ENCODE measurements around the gene HNRNPU. TPM values are rescaled to one million over a fixed set of nuclear protein-coding genes. Genes with fewer than 3 reads are reported as not detected.

Gene HNRNPU
- polyA plus RNA-seq, 2 of the 4 experiments (the other 2 are of a cell fraction): 449 to 529 TPM

DNA sequence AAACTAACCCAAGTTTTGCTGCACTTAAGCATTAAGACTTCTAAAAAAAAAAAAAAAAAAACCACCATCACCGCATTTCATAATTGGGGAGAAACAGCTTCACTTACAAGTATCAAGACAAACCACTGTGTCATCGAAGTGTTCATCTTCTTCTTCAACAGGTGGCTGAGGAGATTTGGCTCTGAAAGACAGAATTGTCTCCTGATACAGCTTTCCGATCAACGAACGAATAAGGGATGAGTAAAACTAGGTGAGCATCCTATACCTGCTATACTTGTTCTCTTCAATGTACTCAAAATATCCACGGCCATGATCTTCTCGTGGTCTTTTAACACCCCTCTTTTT, 2.0 kb downstream of the HNRNPU start:
- TF ChIP-seq RFX5 (IDR thresholded peaks at IDR 0.05) (no peak), ESRRA (IDR thresholded peaks at IDR 0.05; ENCODE audit: borderline replicate concordance, low read length) (no peak), ZFP36 (IDR thresholded peaks at IDR 0.05; ENCODE audit: borderline replicate concordance, partially characterized antibody) (no peak), CBX8 (IDR thresholded peaks at IDR 0.05) (no peak), USF2 (IDR thresholded peaks at IDR 0.05) (no peak), PBX3 (IDR thresholded peaks at IDR 0.05) (no peak), KDM1A (IDR thresholded peaks at IDR 0.05; ENCODE audit: low read depth) (no peak), ATOH8 (CRISPR knock-in tag; IDR thresholded peaks at IDR 0.05; ENCODE audit: low read depth) (no peak), HOXA7 (CRISPR knock-in tag; IDR thresholded peaks at IDR 0.05) (no peak), RCOR1 (IDR thresholded peaks at IDR 0.05; ENCODE audit: low read depth, low read length) (no peak)
- TF ChIP-seq, protein P1, sequence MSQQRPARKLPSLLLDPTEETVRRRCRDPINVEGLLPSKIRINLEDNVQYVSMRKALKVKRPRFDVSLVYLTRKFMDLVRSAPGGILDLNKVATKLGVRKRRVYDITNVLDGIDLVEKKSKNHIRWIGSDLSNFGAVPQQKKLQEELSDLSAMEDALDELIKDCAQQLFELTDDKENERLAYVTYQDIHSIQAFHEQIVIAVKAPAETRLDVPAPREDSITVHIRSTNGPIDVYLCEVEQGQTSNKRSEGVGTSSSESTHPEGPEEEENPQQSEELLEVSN (IDR thresholded peaks at IDR 0.05; ENCODE audit: borderline replicate concordance, low read depth): no peak
- Histone ChIP-seq H3K9me3 (no peaks in the 10 kb centered on the region), H3K4me2 (peak overlapping the region; percentile 88), H3K4me3 (peak overlapping the region; percentile 100), H3K27ac (peak overlapping the region; percentile 96 to 100), H3K4me1 (peaks cover 58% of the 10 kb centered on the region)
- CTCF ChIA-PET: interaction anchor here (1.0 to 3.9 kb wide), 7 partner anchors 13 to 180 kb away, joined by 3 to 28 read pairs (median 4); partner anchors contain the start of gene COX20
- POLR2A ChIA-PET: interaction anchor here (1.1 to 5.5 kb wide), 4 partner anchors 28 to 112 kb away, joined by 3 to 102 read pairs (median 48); partner anchors contain the start of gene COX20
- under 1% methylated on average over 7 of the region's 7 CpGs for WGBS (ENCODE audit: missing lambda C conversion rate)
- ATAC-seq (no peak), FAIRE-seq (no peak), DNase-seq (ENCODE audit: low read depth in 1 of 2, low spot score in 1 of 2) (peak in 1 of 2 experiments; percentile 38)

DNA sequence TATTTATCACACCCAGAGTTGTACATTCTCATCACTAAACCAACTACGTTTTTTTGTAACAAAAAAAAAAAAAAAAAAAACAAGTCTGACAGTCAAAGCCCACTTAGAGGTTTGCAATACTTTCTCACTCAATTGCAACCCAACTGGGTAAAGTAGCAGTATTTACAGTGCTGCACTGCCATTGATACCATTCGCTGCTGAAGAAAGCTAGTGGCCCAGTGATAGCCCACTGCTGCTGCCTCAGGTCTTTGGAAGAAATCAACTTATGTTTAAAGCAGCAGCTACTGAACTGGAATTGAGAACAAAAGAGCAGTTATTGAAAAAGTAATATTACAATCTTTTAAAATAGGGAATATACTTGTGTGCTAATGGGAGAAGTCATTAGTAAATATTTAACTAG, 2.7 kb downstream of the HNRNPU start:
- ChIA-PET POLR2A (interaction anchor here (0.7 to 5.5 kb wide), 4 partner anchors 27 to 108 kb away, joined by 6 to 102 read pairs (median 48); partner anchors contain the start of gene COX20), CTCF (interaction anchor here (0.6 to 3.9 kb wide), 9 partner anchors 10 to 258 kb away, joined by 3 to 28 read pairs (median 3); partner anchors contain the start of gene COX20)
- no peaks in the 10 kb centered on the region for H3K9me3 ChIP-seq
- DNase-seq (ENCODE audit: low read depth in 1 of 2, low spot score in 1 of 2) (no peak), ATAC-seq (no peak), FAIRE-seq (no peak)
- H3K27ac ChIP-seq: peak overlapping the region; percentile 5 to 52; a peak in 3 of 6 replicates
- peak overlapping the region; percentile 100 for H3K4me3 ChIP-seq
- H3K4me1 ChIP-seq: peaks cover 63% of the 10 kb centered on the region
- 1% methylated on average over 2 of the region's 2 CpGs for WGBS (ENCODE audit: missing lambda C conversion rate)
- TF ChIP-seq GATA3 (IDR thresholded peaks at IDR 0.05; ENCODE audit: borderline replicate concordance) (no peak), CHD4 (IDR thresholded peaks at IDR 0.05; ENCODE audit: borderline replicate concordance) (no peak), RNF2 (IDR thresholded peaks at IDR 0.05; ENCODE audit: borderline replicate concordance, low read depth) (no peak), POLR2AphosphoS2 (conservative IDR thresholded peaks at IDR 0.05; ENCODE audit: low read length) (no peak), BHLHE40 (IDR thresholded peaks at IDR 0.05; ENCODE audit: low read depth, low read length) (no peak), CEBPB (IDR thresholded peaks at IDR 0.05) (no peak), MYC (IDR thresholded peaks at IDR 0.05; ENCODE audit: borderline replicate concordance, low read length) (no peak), RARB (CRISPR knock-in tag; IDR thresholded peaks at IDR 0.05) (no peak), EHF (CRISPR knock-in tag; IDR thresholded peaks at IDR 0.05) (no peak), ZNF302 (CRISPR knock-in tag; IDR thresholded peaks at IDR 0.05) (no peak), MAFK (IDR thresholded peaks at IDR 0.05; ENCODE audit: partially characterized antibody) (no peak), EP300 (IDR thresholded peaks at IDR 0.05) (no peak), KDM1A (IDR thresholded peaks at IDR 0.05; ENCODE audit: low read depth) (no peak), CBX2 (IDR thresholded peaks at IDR 0.05; ENCODE audit: borderline replicate concordance, low read depth) (no peak), ZSCAN20 (CRISPR knock-in tag; IDR thresholded peaks at IDR 0.05) (no peak), TP53 (CRISPR knock-in tag; IDR thresholded peaks at IDR 0.05) (no peak)
- TF ChIP-seq, protein P2, sequence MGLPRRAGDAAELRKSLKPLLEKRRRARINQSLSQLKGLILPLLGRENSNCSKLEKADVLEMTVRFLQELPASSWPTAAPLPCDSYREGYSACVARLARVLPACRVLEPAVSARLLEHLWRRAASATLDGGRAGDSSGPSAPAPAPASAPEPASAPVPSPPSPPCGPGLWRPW (IDR thresholded peaks at IDR 0.05): no peak
- TF ChIP-seq, protein P3, sequence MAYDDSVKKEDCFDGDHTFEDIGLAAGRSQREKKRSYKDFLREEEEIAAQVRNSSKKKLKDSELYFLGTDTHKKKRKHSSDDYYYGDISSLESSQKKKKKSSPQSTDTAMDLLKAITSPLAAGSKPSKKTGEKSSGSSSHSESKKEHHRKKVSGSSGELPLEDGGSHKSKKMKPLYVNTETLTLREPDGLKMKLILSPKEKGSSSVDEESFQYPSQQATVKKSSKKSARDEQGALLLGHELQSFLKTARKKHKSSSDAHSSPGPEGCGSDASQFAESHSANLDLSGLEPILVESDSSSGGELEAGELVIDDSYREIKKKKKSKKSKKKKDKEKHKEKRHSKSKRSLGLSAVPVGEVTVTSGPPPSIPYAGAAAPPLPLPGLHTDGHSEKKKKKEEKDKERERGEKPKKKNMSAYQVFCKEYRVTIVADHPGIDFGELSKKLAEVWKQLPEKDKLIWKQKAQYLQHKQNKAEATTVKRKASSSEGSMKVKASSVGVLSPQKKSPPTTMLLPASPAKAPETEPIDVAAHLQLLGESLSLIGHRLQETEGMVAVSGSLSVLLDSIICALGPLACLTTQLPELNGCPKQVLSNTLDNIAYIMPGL (CRISPR knock-in tag; IDR thresholded peaks at IDR 0.05; ENCODE audit: borderline replicate concordance): no peak
- TF ChIP-seq, protein P4, sequence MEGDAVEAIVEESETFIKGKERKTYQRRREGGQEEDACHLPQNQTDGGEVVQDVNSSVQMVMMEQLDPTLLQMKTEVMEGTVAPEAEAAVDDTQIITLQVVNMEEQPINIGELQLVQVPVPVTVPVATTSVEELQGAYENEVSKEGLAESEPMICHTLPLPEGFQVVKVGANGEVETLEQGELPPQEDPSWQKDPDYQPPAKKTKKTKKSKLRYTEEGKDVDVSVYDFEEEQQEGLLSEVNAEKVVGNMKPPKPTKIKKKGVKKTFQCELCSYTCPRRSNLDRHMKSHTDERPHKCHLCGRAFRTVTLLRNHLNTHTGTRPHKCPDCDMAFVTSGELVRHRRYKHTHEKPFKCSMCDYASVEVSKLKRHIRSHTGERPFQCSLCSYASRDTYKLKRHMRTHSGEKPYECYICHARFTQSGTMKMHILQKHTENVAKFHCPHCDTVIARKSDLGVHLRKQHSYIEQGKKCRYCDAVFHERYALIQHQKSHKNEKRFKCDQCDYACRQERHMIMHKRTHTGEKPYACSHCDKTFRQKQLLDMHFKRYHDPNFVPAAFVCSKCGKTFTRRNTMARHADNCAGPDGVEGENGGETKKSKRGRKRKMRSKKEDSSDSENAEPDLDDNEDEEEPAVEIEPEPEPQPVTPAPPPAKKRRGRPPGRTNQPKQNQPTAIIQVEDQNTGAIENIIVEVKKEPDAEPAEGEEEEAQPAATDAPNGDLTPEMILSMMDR (IDR thresholded peaks at IDR 0.05): no peak
- TF ChIP-seq, protein P1 (IDR thresholded peaks at IDR 0.05; ENCODE audit: borderline replicate concordance, low read depth): no peak
- H3K4me2 ChIP-seq: peak overlapping the region; percentile 88

Data from A549 (cell line).